Upper lobe of right lung (tissue), 1 donor: ENCODE measurements around the gene PER3. TPM values are rescaled to one million over a fixed set of nuclear protein-coding genes. Genes with fewer than 3 reads are reported as not detected.

Experiments used
- ATAC-seq: fragments of 200-7000 bp; cut with Tn5 transposase; one replicate; pipeline ENCODE4 v1.9.1; 2020; ENCODE audit warnings: mild to moderate bottlenecking, moderate library complexity
- DNase-seq: peaks from one replicate; pipeline ENCODE4 v3.0.0-alpha.2; 2020
- H3K27ac ChIP-seq: fragments of 200-600 bp; one replicate; pipeline ENCODE4 v1.8.0; 2022
- H3K27me3 ChIP-seq: fragments of 200-600 bp; one replicate; pipeline ENCODE4 v1.8.0; 2022; ENCODE audit warnings: mild to moderate bottlenecking
- H3K36me3 ChIP-seq: fragments of 200-600 bp; one replicate; pipeline ENCODE4 v1.8.0; 2022
- H3K4me1 ChIP-seq: fragments of 200-600 bp; one replicate; pipeline ENCODE4 v1.8.0; 2022
- H3K4me3 ChIP-seq: fragments of 200-600 bp; one replicate; pipeline ENCODE4 v1.8.0; 2022; ENCODE audit warnings: mild to moderate bottlenecking
- H3K9me3 ChIP-seq: fragments of 200-600 bp; one replicate; pipeline ENCODE4 v1.8.0; 2022
- CTCF ChIP-seq: fragments of 200-600 bp; IDR thresholded peaks from one replicate; pipeline ENCODE4 v1.8.0; 2022; ENCODE audit warnings: antibody characterized with exemption
- intact Hi-C: fragments of 100-400 bp; cut with DNase I; formaldehyde crosslinking; loops from one replicate; pipeline ENCODE4 v1.11.0; 2022
- total RNA-seq: library from RNA; stranded (reverse); fragmentation: NEBNext Ultra II Directional; extraction: Animal tissue kit (Norgen Biotek cat#: 25700); gene quantifications from one replicate; pipeline ENCODE4 v1.2.1, GENCODE V29; 2021
- donor health status: DM: no; HTN: yes; CAD: no; lungs with severe emphysema.

The PER3 gene
- total RNA-seq, 1 donor from 2014 or later: 47.1 TPM

- H3K4me3 ChIP-seq: no peak overlapping the region
- DNase-seq (no peak), ATAC-seq (no peak)
- intact Hi-C loops: no loop called here
- no peaks in the 10 kb centered on the region for H3K36me3 ChIP-seq
- H3K9me3 ChIP-seq: no peaks in the 10 kb centered on the region
- H3K27ac ChIP-seq: no peak overlapping the region
- no peaks in the 10 kb centered on the region for H3K27me3 ChIP-seq
- no peaks in the 10 kb centered on the region for H3K4me1 ChIP-seq
- TF ChIP-seq CTCF: no peak
Measured at GRCh38 chr1:7862211-7863060, 78.3 kb downstream of the PER3 start.

- Histone ChIP-seq H3K27ac (no peak overlapping the region), H3K27me3 (no peaks in the 10 kb centered on the region), H3K4me3 (no peak overlapping the region), H3K36me3 (no peaks in the 10 kb centered on the region), H3K9me3 (no peaks in the 10 kb centered on the region), H3K4me1 (no peaks in the 10 kb centered on the region)
- intact Hi-C loops: no loop called here
- DNase-seq (no peak), ATAC-seq (no peak)
- no peak for TF ChIP-seq CTCF
Measured at GRCh38 chr1:7863756-7864328, 79.8 kb downstream of the PER3 start.

- TF ChIP-seq CTCF: no peak
- no peaks in the 10 kb centered on the region for H3K9me3 ChIP-seq
- no peak for DNase-seq
- no peaks in the 10 kb centered on the region for H3K4me1 ChIP-seq
- no peak overlapping the region for H3K27ac ChIP-seq
- H3K36me3 ChIP-seq: no peaks in the 10 kb centered on the region
- intact Hi-C loops: no loop called here
- no peak overlapping the region for H3K4me3 ChIP-seq
- ATAC-seq: no peak
- no peaks in the 10 kb centered on the region for H3K27me3 ChIP-seq
Measured at GRCh38 chr1:7865978-7866377, 81.9 kb downstream of the PER3 start.

- H3K9me3 ChIP-seq: no peaks in the 10 kb centered on the region
- DNase-seq (no peak), ATAC-seq (no peak)
- H3K4me3 ChIP-seq: no peak overlapping the region
- no peaks in the 10 kb centered on the region for H3K27me3 ChIP-seq
- no peaks in the 10 kb centered on the region for H3K36me3 ChIP-seq
- H3K4me1 ChIP-seq: no peaks in the 10 kb centered on the region
- no peak overlapping the region for H3K27ac ChIP-seq
- intact Hi-C loops: no loop called here
- TF ChIP-seq CTCF: no peak
Measured at GRCh38 chr1:7868070-7868780, 84.1 kb downstream of the PER3 start.

- ATAC-seq (no peak), DNase-seq (no peak)
- H3K27ac ChIP-seq: no peak overlapping the region
- no peak overlapping the region for H3K4me3 ChIP-seq
- no peaks in the 10 kb centered on the region for H3K36me3 ChIP-seq
- intact Hi-C loops: no loop called here
- H3K27me3 ChIP-seq: no peaks in the 10 kb centered on the region
- H3K4me1 ChIP-seq: no peaks in the 10 kb centered on the region
- no peak for TF ChIP-seq CTCF
- no peaks in the 10 kb centered on the region for H3K9me3 ChIP-seq
Measured at GRCh38 chr1:7869136-7869920, 85.2 kb downstream of the PER3 start.
